HepG2 (cell line): ENCODE measurements around the gene NDUFS2. TPM values are rescaled to one million over a fixed set of nuclear protein-coding genes. Genes with fewer than 3 reads are reported as not detected.

ENCODE experiments used
- ATAC-seq: fragments of 200-7000 bp; cut with Tn5 transposase; 3 replicates; pipeline ENCODE4 v1.9.1; 2020; ENCODE audit warnings: mild to moderate bottlenecking, moderate library complexity
- BruUV-seq: library from RNA; stranded (reverse); fragments of 400-500 nt; replicated peaks from 2 replicates; lab custom pipeline; 2021; lab: Mats Ljungman, UMichigan
- CTCF ChIA-PET: fragments of 300-600 bp; formaldehyde crosslinking; extraction: SDS; loops from one replicate; lab custom pipeline; 2021; ENCODE audit warnings: low total read pairs, inconsistent platforms, low intra/inter-chr PET ratio; lab: Yijun Ruan, JAX
- POLR2A ChIA-PET: fragments of 350-600 bp; sonication (Branson Sonifier 250); formaldehyde crosslinking; loops from one replicate; lab custom pipeline; 2020; ENCODE audit warnings: antibody characterized with exemption, inconsistent platforms; lab: Yijun Ruan, JAX
- DNase-seq: peaks from one replicate; pipeline ENCODE4 v3.0.0-alpha.2; 2015; ENCODE audit warnings: low spot score
- FAIRE-seq: peaks from 3 replicates; lab custom pipeline; 2011; peaks lifted over from hg19 to GRCh38; lab: Jason Lieb, UNC
- H2AFZ ChIP-seq: one replicate; pipeline ENCODE4 v1.6.1; 2011; ENCODE audit warnings: low read length, inconsistent platforms
- H3K27ac ChIP-seq: fragments of 300-600 bp; 3 replicates; pipeline ENCODE4 v1.8.0; 2011; ENCODE audit warnings: mixed run types, mild to moderate bottlenecking, mixed read lengths, low read length, inconsistent platforms; ENCODE audit not compliant: insufficient read depth; ENCODE audit errors: extremely low read length
- H3K27me3 ChIP-seq, 2 experiments: fragments of 200-600 bp in 1 of 2; 2 replicates in 1 of 2; 3 replicates in 1 of 2; pipeline versions ENCODE4 v1.6.0 to v1.8.0; 2011; ENCODE audit warnings: low read length in 2 of 2, mild to moderate bottlenecking in 2 of 2, moderate library complexity in 2 of 2, inconsistent platforms in 1 of 2; ENCODE audit not compliant: insufficient read depth in 2 of 2, control insufficient read depth in 1 of 2
- H3K36me3 ChIP-seq, 2 experiments: fragments of 200-600 bp in 1 of 2; replicated peaks in 1 of 2; 2 replicates in 1 of 2; 3 replicates in 1 of 2; pipeline versions ENCODE4 v1.5.1 to v1.8.0; 2011; ENCODE audit warnings: low read length in 2 of 2, inconsistent platforms in 1 of 2; ENCODE audit not compliant: insufficient read depth in 2 of 2, control insufficient read depth in 1 of 2
- H3K4me1 ChIP-seq: 2 replicates; pipeline ENCODE4 v1.5.1; 2012; ENCODE audit warnings: low read length, inconsistent platforms; ENCODE audit not compliant: insufficient read depth
- H3K4me2 ChIP-seq: 2 replicates; pipeline ENCODE4 v1.6.0; 2011; ENCODE audit warnings: low read depth, low read length, inconsistent platforms
- H3K4me3 ChIP-seq, 3 experiments: fragments of 200-600 bp in 1 of 3; sonication (generic), shearing (Covaris generic) in 1 of 3; replicated peaks in 1 of 3; 2 replicates each; pipeline ENCODE4 v1.5.1; 2011 to 2016; ENCODE audit warnings: low read length in 3 of 3, inconsistent platforms in 2 of 3, low read depth in 2 of 3, mild to moderate bottlenecking in 2 of 3, control low read depth in 1 of 3, mixed read lengths in 1 of 3; ENCODE audit not compliant: insufficient read depth in 1 of 3
- H3K79me2 ChIP-seq: one replicate; pipeline ENCODE4 v1.6.1; 2011; ENCODE audit warnings: low read length, inconsistent platforms; ENCODE audit not compliant: insufficient read depth
- H3K9ac ChIP-seq: 2 replicates; pipeline ENCODE4 v1.6.0; 2011; ENCODE audit warnings: mild to moderate bottlenecking, low read depth, low read length, inconsistent platforms; ENCODE audit not compliant: insufficient read depth
- H3K9me3 ChIP-seq: 2 replicates; pipeline ENCODE4 v1.5.1; 2012; ENCODE audit warnings: mild to moderate bottlenecking, low read length
- H4K20me1 ChIP-seq: 2 replicates; pipeline ENCODE4 v1.6.0; 2011; ENCODE audit warnings: inconsistent platforms, mild to moderate bottlenecking, low read length, moderate library complexity; ENCODE audit not compliant: insufficient read depth
- MED13 ChIP-seq: sonication (generic); formaldehyde crosslinking; IDR thresholded peaks from 2 replicates; pipeline ENCODE4 v1.5.0; 2020; ENCODE audit warnings: missing genetic modification reagents
- MIXL1 ChIP-seq: IDR thresholded peaks from 2 replicates; pipeline ENCODE4 v1.6.1; 2016
- RORA ChIP-seq: sonication (generic); formaldehyde crosslinking; IDR thresholded peaks from 2 replicates; pipeline ENCODE4 v1.5.0; 2020; ENCODE audit warnings: mild to moderate bottlenecking, missing genetic modification reagents, moderate library complexity
- ZNF607 ChIP-seq: sonication (generic); formaldehyde crosslinking; IDR thresholded peaks from 2 replicates; pipeline ENCODE4 v1.5.1; 2020; ENCODE audit warnings: missing genetic modification reagents, mild to moderate bottlenecking, borderline replicate concordance
- ZNF619 ChIP-seq: sonication (generic); formaldehyde crosslinking; IDR thresholded peaks from 2 replicates; pipeline ENCODE4 v1.4.0; 2020; ENCODE audit warnings: mild to moderate bottlenecking, missing genetic modification reagents
- ZNF777 ChIP-seq: sonication (generic); formaldehyde crosslinking; IDR thresholded peaks from 2 replicates; pipeline ENCODE4 v1.4.0; 2020; ENCODE audit warnings: missing genetic modification reagents
- WGBS: methylation state at CpG from one replicate; pipeline ENCODE4 v1.1.6; 2017; ENCODE audit warnings: low lambda C conversion rate; 5-methylcytosine and 5-hydroxymethylcytosine counted together
- in situ Hi-C: cut with HindIII; loops from 2 replicates; pipeline ENCODE4 v1.10.0; 2017; ENCODE audit warnings: low pct_unique_long_range_greater_than_20kb; ENCODE audit not compliant: extremely low pct_ligation_motif_present
- intact Hi-C: fragments of 100-400 bp; cut with micrococcal nuclease; formaldehyde crosslinking; loops from one replicate; pipeline ENCODE4 v1.10.0; 2022; ENCODE audit not compliant: unreplicated experiment
- polyA plus RNA-seq, 8 experiments: library from polyadenylated mRNA; depleted of rRNA in 3 of 8; stranded (reverse) in 7 of 8; unstranded in 1 of 8; fragments of >200 nt; fragmentation: Illumina TruSeq in 4 of 8; extraction: Trizol in 4 of 8; gene quantifications; 2 replicates each; pipeline versions ENCODE4 v1.2.1 to v1.2.3, GENCODE V29; 2011 to 2016; ENCODE audit warnings: low read depth in 4 of 8, missing spikeins in 1 of 8, mixed read lengths in 1 of 8; ENCODE audit not compliant: insufficient read depth in 1 of 8
- total RNA-seq, 5 experiments: library from RNA; depleted of rRNA; stranded (reverse); fragments of >200 nt; fragmentation: Illumina TruSeq; extraction: Trizol; gene quantifications; 2 replicates each; pipeline ENCODE4 v1.2.3, GENCODE V29; 2016; ENCODE audit warnings: low read depth in 1 of 5
- TF ChIP-seq, protein P1 (sequence below): fragments of 450-650 bp; IDR thresholded peaks from 2 replicates; pipeline ENCODE4 v1.6.1; 2017; ENCODE audit warnings: mild to moderate bottlenecking
- TF ChIP-seq, protein P2 (sequence below): sonication (generic); formaldehyde crosslinking; IDR thresholded peaks from 2 replicates; pipeline ENCODE4 v1.9.0; 2021; ENCODE audit warnings: missing genetic modification reagents, mild to moderate bottlenecking, borderline replicate concordance
- TF ChIP-seq, protein P3 (sequence below): sonication (generic); formaldehyde crosslinking; IDR thresholded peaks from 2 replicates; pipeline ENCODE4 v1.4.0; 2020; ENCODE audit warnings: missing genetic modification reagents, mild to moderate bottlenecking, borderline replicate concordance
- TF ChIP-seq, protein P4 (sequence below): IDR thresholded peaks from 2 replicates; pipeline ENCODE4 v1.6.1; 2016; ENCODE audit warnings: control low read depth

Gene NDUFS2
- total and polyA plus RNA-seq, 2 of the 13 experiments (the other 11 are each of a cell fraction or from before 2014, with no cell fraction given) = 89.9 to 118 TPM

DNA sequence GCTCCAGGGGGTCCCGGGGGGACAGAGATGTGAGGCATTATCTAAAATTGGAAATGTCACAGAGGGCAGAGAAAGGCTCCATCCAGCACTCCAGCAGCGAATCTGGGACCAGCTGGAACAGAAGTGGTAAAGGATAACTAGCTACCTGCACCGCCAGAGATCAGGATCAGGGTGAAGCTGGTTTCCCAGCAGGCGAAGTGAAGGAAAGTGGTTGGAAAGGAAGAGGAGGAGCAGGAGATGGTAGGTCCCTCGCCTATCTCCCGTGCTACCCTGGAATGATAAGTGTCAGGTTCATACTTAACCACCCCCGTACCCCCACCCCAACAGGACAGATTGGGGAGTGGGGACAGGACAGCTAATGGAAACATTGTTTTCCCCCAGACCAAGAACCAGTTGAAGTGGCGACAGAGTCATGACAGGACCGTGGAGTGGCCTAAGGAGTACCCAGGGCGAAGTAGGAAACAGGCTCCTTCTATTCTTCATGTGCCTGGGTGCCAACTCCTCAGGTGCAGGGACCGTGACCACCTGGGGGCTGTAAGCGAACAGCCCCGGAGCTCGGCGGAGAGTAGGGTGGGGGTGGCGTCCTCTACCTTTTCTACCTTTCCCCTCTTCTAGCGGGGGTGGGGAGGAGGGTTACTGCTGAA lies 25.6 kb upstream of the NDUFS2 start:
- no TSS peak for BruUV-seq
- TF ChIP-seq ZNF777 (no peak), MIXL1 (CRISPR knock-in tag) (no peak), ZNF607 (no peak), MED13 (CRISPR knock-in tag) (0 out of 2 replicates have a peak, but pooled peaks have one; percentile 1), RORA (CRISPR knock-in tag) (no peak), ZNF619 (no peak)
- TF ChIP-seq, protein P1, sequence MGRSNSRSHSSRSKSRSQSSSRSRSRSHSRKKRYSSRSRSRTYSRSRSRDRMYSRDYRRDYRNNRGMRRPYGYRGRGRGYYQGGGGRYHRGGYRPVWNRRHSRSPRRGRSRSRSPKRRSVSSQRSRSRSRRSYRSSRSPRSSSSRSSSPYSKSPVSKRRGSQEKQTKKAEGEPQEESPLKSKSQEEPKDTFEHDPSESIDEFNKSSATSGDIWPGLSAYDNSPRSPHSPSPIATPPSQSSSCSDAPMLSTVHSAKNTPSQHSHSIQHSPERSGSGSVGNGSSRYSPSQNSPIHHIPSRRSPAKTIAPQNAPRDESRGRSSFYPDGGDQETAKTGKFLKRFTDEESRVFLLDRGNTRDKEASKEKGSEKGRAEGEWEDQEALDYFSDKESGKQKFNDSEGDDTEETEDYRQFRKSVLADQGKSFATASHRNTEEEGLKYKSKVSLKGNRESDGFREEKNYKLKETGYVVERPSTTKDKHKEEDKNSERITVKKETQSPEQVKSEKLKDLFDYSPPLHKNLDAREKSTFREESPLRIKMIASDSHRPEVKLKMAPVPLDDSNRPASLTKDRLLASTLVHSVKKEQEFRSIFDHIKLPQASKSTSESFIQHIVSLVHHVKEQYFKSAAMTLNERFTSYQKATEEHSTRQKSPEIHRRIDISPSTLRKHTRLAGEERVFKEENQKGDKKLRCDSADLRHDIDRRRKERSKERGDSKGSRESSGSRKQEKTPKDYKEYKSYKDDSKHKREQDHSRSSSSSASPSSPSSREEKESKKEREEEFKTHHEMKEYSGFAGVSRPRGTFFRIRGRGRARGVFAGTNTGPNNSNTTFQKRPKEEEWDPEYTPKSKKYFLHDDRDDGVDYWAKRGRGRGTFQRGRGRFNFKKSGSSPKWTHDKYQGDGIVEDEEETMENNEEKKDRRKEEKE = no peak
- TF ChIP-seq, protein P2, sequence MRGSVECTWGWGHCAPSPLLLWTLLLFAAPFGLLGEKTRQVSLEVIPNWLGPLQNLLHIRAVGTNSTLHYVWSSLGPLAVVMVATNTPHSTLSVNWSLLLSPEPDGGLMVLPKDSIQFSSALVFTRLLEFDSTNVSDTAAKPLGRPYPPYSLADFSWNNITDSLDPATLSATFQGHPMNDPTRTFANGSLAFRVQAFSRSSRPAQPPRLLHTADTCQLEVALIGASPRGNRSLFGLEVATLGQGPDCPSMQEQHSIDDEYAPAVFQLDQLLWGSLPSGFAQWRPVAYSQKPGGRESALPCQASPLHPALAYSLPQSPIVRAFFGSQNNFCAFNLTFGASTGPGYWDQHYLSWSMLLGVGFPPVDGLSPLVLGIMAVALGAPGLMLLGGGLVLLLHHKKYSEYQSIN = 0 out of 2 replicates have a peak, but pooled peaks have one; percentile 9
- TF ChIP-seq, protein P3, sequence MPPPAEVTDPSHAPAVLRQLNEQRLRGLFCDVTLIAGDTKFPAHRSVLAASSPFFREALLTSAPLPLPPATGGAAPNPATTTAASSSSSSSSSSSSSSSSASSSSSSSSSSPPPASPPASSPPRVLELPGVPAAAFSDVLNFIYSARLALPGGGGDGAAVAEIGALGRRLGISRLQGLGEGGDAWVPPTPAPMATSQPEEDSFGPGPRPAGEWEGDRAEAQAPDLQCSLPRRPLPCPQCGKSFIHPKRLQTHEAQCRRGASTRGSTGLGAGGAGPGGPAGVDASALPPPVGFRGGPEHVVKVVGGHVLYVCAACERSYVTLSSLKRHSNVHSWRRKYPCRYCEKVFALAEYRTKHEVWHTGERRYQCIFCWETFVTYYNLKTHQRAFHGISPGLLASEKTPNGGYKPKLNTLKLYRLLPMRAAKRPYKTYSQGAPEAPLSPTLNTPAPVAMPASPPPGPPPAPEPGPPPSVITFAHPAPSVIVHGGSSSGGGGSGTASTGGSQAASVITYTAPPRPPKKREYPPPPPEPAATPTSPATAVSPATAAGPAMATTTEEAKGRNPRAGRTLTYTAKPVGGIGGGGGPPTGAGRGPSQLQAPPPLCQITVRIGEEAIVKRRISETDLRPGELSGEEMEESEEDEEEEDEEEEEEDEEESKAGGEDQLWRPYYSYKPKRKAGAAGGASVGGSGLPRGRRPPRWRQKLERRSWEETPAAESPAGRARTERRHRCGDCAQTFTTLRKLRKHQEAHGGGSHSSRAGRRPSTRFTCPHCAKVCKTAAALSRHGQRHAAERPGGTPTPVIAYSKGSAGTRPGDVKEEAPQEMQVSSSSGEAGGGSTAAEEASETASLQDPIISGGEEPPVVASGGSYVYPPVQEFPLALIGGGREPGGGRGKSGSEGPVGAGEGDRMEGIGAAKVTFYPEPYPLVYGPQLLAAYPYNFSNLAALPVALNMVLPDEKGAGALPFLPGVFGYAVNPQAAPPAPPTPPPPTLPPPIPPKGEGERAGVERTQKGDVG = no peak
- TF ChIP-seq, protein P4, sequence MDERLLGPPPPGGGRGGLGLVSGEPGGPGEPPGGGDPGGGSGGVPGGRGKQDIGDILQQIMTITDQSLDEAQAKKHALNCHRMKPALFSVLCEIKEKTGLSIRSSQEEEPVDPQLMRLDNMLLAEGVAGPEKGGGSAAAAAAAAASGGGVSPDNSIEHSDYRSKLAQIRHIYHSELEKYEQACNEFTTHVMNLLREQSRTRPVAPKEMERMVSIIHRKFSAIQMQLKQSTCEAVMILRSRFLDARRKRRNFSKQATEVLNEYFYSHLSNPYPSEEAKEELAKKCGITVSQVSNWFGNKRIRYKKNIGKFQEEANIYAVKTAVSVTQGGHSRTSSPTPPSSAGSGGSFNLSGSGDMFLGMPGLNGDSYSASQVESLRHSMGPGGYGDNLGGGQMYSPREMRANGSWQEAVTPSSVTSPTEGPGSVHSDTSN (CRISPR knock-in tag) = no peak

More for the DNA sequence above, 25.6 kb upstream of the NDUFS2 start:
- Histone ChIP-seq H3K79me2 (peaks cover 10% of the 10 kb centered on the region), H2AFZ (no peak overlapping the region), H3K4me3 (peak overlapping the region; percentile 83 to 92 (median 83)), H3K27ac (peak overlapping the region; percentile 79), H3K9ac (peak overlapping the region; percentile 84), H4K20me1 (no peaks in the 10 kb centered on the region), H3K36me3 (peaks cover 4 to 30% of the 10 kb centered on the region in 2 experiments), H3K27me3 (no peaks in the 10 kb centered on the region; a peak in 1 of 5 replicates), H3K4me2 (peak overlapping the region; percentile 96), H3K4me1 (peaks cover 19% of the 10 kb centered on the region), H3K9me3 (no peaks in the 10 kb centered on the region)
- intact Hi-C loops = no loop called here
- DNase-seq (no peak), ATAC-seq (peak; percentile 9; the same call in 2 of the 3 replicates), FAIRE-seq (no peak)
- ChIA-PET POLR2A (interaction anchor here (0.8 to 2.1 kb wide), 10 partner anchors 9 to 138 kb away, joined by 3 to 27 read pairs (median 4); partner anchors contain the start of genes ADAMTS4, APOA2, NDUFS2 and NIT1), CTCF (interaction anchor here (1.5 kb wide), 1 partner anchor 10 kb away, joined by 4 read pairs; the partner anchor contains the start of gene PPOX)
- in situ Hi-C loops = no loop called here
- WGBS = 23% methylated on average over 16 of the region's 17 CpGs
